ENCODE measurements around the gene ARPC2.
A peak's percentile ranks its signal among the peaks of the same experiment; 100 is the strongest.

Gene ARPC2

DNA sequence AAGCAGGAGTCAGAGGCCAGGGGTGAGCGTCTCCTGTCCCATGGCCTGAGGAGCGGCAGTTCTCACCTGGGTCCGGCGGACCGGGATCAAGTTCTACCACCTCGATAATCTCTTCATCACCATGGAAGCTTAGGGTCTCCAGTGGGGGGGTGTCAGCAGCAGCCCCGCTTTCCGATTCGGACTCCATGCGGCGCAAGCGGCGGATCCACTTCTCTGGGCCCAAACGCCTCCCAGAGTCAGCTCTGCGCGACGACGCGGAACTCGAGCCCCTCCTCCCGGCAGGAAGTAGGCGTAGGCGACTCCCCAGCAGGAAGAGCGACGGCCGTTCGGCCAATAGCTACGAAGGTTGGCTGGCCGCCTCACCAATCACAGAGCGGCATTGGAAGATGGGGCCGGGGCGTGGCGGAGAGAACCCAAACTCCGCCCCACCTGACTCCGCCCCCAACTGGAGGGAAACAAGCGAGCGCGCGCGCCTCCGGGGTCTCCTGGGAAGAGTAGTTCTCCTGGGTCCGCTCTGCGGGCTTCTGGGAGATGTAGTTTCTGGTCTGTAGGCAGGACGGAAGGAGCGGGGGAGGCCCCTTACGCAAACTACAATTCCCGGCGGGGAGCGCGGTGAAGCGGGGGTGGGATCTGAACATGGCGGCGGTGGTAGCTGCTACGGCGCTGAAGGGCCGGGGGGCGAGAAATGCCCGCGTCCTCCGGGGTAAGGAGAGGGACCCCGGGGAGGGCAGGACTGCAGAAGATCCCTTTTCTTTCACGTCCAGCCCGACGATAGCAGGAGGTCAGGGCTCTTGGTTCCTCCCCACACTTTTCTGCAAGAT is 53.1 kb downstream of the ARPC2 start, which contains the start of the genes AAMP and PNKD:
TSS of gene AAMP (minus strand) at position 238 of the 821 bp plus-strand sequence. CDS start at position 187, 51 bp downstream.
TSS of gene PNKD (plus strand) at position 620 of the 821 bp plus-strand sequence. CDS start at position 637, 17 bp downstream.
- peak within 1 kb of the TSS; percentile 67 for H3K27ac ChIP-seq (replicated peaks)
- TF ChIP-seq, protein P1, sequence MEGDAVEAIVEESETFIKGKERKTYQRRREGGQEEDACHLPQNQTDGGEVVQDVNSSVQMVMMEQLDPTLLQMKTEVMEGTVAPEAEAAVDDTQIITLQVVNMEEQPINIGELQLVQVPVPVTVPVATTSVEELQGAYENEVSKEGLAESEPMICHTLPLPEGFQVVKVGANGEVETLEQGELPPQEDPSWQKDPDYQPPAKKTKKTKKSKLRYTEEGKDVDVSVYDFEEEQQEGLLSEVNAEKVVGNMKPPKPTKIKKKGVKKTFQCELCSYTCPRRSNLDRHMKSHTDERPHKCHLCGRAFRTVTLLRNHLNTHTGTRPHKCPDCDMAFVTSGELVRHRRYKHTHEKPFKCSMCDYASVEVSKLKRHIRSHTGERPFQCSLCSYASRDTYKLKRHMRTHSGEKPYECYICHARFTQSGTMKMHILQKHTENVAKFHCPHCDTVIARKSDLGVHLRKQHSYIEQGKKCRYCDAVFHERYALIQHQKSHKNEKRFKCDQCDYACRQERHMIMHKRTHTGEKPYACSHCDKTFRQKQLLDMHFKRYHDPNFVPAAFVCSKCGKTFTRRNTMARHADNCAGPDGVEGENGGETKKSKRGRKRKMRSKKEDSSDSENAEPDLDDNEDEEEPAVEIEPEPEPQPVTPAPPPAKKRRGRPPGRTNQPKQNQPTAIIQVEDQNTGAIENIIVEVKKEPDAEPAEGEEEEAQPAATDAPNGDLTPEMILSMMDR (IDR thresholded peaks at IDR 0.05; ENCODE audit: insufficient read depth, low read length), result no peak
- TF ChIP-seq POLR2AphosphoS5 (IDR thresholded peaks at IDR 0.05; ENCODE audit: low read depth), result peak; percentile 70
- TF ChIP-seq, protein P2, sequence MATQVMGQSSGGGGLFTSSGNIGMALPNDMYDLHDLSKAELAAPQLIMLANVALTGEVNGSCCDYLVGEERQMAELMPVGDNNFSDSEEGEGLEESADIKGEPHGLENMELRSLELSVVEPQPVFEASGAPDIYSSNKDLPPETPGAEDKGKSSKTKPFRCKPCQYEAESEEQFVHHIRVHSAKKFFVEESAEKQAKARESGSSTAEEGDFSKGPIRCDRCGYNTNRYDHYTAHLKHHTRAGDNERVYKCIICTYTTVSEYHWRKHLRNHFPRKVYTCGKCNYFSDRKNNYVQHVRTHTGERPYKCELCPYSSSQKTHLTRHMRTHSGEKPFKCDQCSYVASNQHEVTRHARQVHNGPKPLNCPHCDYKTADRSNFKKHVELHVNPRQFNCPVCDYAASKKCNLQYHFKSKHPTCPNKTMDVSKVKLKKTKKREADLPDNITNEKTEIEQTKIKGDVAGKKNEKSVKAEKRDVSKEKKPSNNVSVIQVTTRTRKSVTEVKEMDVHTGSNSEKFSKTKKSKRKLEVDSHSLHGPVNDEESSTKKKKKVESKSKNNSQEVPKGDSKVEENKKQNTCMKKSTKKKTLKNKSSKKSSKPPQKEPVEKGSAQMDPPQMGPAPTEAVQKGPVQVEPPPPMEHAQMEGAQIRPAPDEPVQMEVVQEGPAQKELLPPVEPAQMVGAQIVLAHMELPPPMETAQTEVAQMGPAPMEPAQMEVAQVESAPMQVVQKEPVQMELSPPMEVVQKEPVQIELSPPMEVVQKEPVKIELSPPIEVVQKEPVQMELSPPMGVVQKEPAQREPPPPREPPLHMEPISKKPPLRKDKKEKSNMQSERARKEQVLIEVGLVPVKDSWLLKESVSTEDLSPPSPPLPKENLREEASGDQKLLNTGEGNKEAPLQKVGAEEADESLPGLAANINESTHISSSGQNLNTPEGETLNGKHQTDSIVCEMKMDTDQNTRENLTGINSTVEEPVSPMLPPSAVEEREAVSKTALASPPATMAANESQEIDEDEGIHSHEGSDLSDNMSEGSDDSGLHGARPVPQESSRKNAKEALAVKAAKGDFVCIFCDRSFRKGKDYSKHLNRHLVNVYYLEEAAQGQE (IDR thresholded peaks at IDR 0.05; ENCODE audit: insufficient replicate concordance, low read depth), result no peak
- peak; percentile 40; the same call in 1 of the 2 replicates for TF ChIP-seq SPI1 (IDR thresholded peaks at IDR 0.05; ENCODE audit: borderline replicate concordance, low read depth)
- TF ChIP-seq GABPA (IDR thresholded peaks at IDR 0.05; ENCODE audit: low read depth), result peak; percentile 78

DNA sequence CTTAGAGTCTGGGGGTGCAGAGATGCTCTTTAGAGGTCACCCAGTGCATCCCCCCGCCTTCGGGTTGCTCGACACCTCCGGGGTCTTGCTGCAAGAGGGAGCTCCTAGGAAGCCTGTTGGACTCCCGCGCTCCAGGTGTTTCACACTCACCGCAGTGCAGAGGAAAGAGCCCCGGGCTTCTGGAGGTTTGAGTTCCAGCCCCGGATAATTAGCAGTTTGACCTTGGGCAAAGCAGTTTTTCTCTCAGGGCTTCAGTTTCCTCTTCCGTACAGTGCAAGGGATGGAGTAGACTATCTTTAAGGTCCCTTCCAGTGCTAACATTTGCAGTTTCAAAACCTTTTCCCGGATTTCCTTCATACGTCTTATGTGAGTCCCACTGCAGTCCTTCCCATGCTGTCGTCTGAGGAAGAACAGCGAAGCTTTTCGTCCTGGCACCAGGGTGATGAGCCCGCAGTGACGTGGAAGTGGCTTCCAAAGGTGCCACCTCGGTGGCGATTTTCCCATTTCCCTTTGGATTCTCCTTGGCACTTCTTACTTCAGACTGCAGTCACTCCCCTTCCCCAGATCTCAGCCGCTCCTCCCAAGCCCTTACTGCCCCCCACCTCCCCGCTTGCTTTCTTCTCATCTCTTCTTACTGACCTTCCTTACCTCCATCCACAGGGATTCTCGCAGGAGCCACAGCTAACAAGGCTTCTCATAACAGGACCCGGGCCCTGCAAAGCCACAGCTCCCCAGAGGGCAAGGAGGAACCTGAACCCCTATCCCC is 53.9 kb downstream of the ARPC2 start:
- peak in 1 of 2 experiments; percentile 21 for DNase-seq (ENCODE audit: low read depth in 1 of 2, low spot score in 1 of 2)
- no peak for TF ChIP-seq POLR2AphosphoS5 (IDR thresholded peaks at IDR 0.05; ENCODE audit: low read depth)
- TF ChIP-seq, protein P2 (IDR thresholded peaks at IDR 0.05; ENCODE audit: insufficient replicate concordance, low read depth), result no peak
- TF ChIP-seq GABPA (IDR thresholded peaks at IDR 0.05; ENCODE audit: low read depth), result no peak
- peak overlapping the region; percentile 64 for H3K27ac ChIP-seq (replicated peaks)
- peak overlapping the region; percentile 88 for H3K4me3 ChIP-seq (replicated peaks; ENCODE audit: insufficient read depth, low read length)
- H3K27me3 ChIP-seq (ENCODE audit: insufficient read depth, poor library complexity, severe bottlenecking), result no peaks in the 10 kb centered on the region

More for the DNA sequence above, 53.1 kb downstream of the ARPC2 start, which contains the start of the genes AAMP and PNKD:
- peak within 1 kb of the TSS; percentile 98 for H3K4me3 ChIP-seq (replicated peaks; ENCODE audit: insufficient read depth, low read length)
- H3K27me3 ChIP-seq (ENCODE audit: insufficient read depth, poor library complexity, severe bottlenecking), result no peaks in the 10 kb centered on the region
- DNase-seq (ENCODE audit: low read depth in 1 of 2, low spot score in 1 of 2), result peak; percentile 97 to 100

DNA sequence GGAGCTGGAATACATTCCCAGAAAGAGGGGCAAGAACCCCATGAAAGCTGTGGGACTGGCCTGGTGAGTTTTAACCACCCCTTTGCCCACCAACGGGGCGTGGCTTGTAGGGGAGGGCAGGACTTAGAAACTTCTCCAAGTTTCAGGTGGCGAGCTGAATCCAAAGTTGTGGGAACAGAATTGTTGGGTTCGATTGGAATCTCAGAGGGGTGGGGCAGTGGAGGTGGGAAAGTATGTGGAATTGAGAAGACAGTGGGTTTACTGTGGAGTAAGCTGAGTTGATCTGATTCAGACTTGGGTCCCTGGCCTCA is 54.5 kb downstream of the ARPC2 start:
- no peak for DNase-seq (ENCODE audit: low read depth in 1 of 2, low spot score in 1 of 2)
- H3K27ac ChIP-seq (replicated peaks), result no peak overlapping the region

More for the DNA sequence above, 54.5 kb downstream of the ARPC2 start:
- Histone ChIP-seq H3K27me3 (ENCODE audit: insufficient read depth, poor library complexity, severe bottlenecking) (no peaks in the 10 kb centered on the region), H3K4me3 (replicated peaks; ENCODE audit: insufficient read depth, low read length) (peak overlapping the region; percentile 88)
- TF ChIP-seq, protein P1 (IDR thresholded peaks at IDR 0.05; ENCODE audit: insufficient read depth, low read length), result no peak
- TF ChIP-seq POLR2AphosphoS5 (IDR thresholded peaks at IDR 0.05; ENCODE audit: low read depth) (no peak), SPI1 (IDR thresholded peaks at IDR 0.05; ENCODE audit: borderline replicate concordance, low read depth) (no peak), GABPA (IDR thresholded peaks at IDR 0.05; ENCODE audit: low read depth) (no peak)
- TF ChIP-seq, protein P2 (IDR thresholded peaks at IDR 0.05; ENCODE audit: insufficient replicate concordance, low read depth), result no peak
